GM06990 (cell line): ENCODE results near the gene FLCN.

Experiments used
- DNase-seq: peaks from one replicate; pipeline ENCODE4 v3.0.0-alpha.2; 2011; ENCODE audit not compliant: insufficient read length; ENCODE audit errors: extremely low read depth
- H3K27me3 ChIP-seq: replicated peaks from 2 replicates; pipeline ENCODE4 v1.6.0; 2011; ENCODE audit warnings: low read length; ENCODE audit not compliant: control insufficient read depth, insufficient read depth
- H3K36me3 ChIP-seq: 2 replicates; pipeline ENCODE4 v1.5.1; 2011; ENCODE audit warnings: low read length; ENCODE audit not compliant: control insufficient read depth, insufficient read depth
- H3K4me3 ChIP-seq: replicated peaks from 2 replicates; pipeline ENCODE4 v1.5.1; 2011; ENCODE audit warnings: low read depth, mild to moderate bottlenecking, control low read depth, low read length
- TF ChIP-seq, protein P1 (sequence below): IDR thresholded peaks from 2 replicates; pipeline ENCODE4 v1.5.1; 2011; ENCODE audit warnings: low read length, control low read depth, mild to moderate bottlenecking, inconsistent platforms; ENCODE audit not compliant: insufficient read depth, poor library complexity, severe bottlenecking

The FLCN gene

DNA sequence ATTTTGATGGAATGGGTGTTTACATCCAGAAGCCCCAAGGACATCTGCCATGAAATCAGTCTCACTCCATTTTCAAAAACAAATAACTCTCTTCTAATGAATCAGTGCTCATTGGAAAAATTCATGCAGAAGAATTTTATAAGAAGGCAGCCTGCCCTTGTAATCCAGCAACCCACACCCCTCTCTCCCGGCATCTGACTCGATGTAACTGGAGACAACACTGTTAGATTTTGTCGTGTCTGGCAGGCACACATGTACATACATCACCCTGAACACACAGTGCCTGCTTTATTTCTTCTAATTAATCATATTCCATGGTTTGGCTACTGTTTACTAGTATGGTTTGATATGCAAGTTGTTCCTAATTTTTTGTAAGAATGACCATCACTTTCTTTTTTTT is 19.0 kb downstream of the FLCN start:
- peaks cover 36% of the 10 kb centered on the region for H3K36me3 ChIP-seq
- H3K27me3 ChIP-seq: no peaks in the 10 kb centered on the region
- TF ChIP-seq, protein P1, sequence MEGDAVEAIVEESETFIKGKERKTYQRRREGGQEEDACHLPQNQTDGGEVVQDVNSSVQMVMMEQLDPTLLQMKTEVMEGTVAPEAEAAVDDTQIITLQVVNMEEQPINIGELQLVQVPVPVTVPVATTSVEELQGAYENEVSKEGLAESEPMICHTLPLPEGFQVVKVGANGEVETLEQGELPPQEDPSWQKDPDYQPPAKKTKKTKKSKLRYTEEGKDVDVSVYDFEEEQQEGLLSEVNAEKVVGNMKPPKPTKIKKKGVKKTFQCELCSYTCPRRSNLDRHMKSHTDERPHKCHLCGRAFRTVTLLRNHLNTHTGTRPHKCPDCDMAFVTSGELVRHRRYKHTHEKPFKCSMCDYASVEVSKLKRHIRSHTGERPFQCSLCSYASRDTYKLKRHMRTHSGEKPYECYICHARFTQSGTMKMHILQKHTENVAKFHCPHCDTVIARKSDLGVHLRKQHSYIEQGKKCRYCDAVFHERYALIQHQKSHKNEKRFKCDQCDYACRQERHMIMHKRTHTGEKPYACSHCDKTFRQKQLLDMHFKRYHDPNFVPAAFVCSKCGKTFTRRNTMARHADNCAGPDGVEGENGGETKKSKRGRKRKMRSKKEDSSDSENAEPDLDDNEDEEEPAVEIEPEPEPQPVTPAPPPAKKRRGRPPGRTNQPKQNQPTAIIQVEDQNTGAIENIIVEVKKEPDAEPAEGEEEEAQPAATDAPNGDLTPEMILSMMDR: no peak
- H3K4me3 ChIP-seq: no peak overlapping the region
- DNase-seq: no peak

DNA sequence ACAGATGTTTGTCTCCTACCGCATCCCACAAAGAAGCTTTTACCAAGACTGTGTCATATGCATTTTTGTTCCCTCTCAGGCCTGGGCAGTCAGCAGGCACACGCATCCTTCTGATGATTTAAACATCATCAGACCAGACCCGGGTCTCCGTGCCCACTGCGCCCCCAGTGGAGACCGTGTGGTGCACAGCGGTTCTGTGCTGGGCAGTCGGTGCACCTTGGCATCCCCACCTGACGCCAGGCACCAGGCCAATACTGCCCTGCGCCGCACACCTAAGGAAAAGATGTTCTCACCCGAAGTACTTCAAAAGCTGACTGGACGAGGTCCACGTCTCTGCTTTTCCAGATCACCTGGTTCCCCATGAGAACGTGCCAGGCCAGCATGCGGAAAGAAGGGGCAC is 20.2 kb downstream of the FLCN start:
- H3K4me3 ChIP-seq: no peak overlapping the region
- TF ChIP-seq, protein P1: no peak
- H3K36me3 ChIP-seq: peaks cover 33% of the 10 kb centered on the region
- DNase-seq: no peak
- no peaks in the 10 kb centered on the region for H3K27me3 ChIP-seq

DNA sequence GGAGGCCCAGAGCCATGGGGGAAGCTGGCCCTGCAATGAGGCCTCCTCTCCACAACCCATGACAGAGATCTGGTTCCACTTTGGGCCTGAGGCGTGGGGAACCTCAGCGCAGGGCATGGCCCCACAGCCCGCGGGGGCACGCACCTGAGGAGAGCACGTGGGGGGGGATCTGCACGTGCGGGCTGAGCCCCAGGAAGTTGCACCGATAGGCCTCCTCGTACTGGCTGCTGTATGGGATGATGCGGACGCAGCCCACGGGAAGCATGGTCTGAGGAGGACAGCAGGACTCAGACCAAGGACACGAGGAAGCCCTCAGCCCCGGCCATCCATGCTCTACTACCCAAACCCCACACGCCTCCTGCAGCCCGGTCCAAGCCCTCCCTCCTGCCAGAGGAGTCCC is 20.7 kb downstream of the FLCN start:
- DNase-seq: no peak
- H3K36me3 ChIP-seq: peaks cover 34% of the 10 kb centered on the region

DNA sequence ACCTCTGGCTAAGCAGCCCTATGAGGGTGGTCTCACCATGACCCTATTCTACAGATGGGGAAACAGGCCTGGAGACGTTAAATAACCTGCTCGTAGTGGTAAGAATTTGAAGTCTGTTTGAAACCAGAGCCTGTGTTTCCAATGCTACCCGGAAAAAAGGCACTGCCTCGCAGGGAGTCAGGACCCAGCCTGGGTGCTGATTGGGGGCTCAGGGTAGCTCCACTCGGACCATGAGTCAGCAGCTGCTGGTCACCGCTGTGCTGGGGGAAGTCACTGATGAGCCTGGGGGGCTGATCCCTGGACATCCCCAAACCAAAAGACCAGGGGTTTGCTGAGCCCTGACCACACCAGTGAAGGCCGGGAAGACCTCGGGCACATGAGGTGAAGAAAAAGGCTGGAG is 21.4 kb downstream of the FLCN start:
- DNase-seq: no peak
- no peaks in the 10 kb centered on the region for H3K27me3 ChIP-seq
- no peak overlapping the region for H3K4me3 ChIP-seq
- peaks cover 35% of the 10 kb centered on the region for H3K36me3 ChIP-seq
- TF ChIP-seq, protein P1: no peak

More for the DNA sequence above, 20.7 kb downstream of the FLCN start:
- Histone ChIP-seq H3K27me3 (no peaks in the 10 kb centered on the region), H3K4me3 (no peak overlapping the region)
- TF ChIP-seq, protein P1: no peak

DNA sequence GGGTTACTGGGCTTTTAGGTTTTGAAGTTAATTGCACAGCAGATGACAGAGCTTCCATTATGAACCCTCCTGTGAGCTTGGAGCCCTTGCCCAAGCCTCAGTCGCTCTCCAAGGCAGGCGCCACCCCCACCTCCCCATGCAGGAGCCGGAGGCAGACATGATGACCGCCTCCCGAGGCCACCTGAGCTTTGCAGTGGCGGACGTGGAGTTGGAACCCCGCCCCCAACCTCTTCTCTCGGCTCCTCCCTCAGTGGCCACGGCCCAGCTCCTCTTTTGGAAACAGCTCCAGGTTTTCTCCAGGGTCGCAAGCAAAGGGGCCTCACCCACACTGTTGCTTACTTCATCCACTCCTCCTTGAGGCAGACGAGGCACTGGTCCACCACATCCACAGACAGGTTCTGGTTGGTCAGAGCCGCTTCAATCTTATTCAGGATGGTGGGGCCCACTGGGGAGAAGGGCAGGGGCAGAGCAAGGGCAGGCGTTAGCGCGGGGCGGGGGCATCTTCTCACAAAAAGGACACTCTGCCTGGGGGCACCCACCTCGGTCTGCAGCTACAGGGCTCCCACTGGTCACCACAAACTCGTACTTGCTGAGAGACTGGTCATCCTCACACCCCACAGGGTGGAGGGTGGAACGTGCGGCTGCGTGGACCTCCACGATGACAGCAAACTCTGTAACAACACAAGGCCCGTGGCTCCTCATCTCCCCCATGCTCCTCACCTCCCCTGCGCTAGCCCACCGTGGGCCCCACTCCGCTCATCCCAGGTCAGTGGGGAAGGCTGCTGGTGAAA is 22.1 kb downstream of the FLCN start:
- Histone ChIP-seq H3K27me3 (no peaks in the 10 kb centered on the region), H3K36me3 (peaks cover 31% of the 10 kb centered on the region), H3K4me3 (no peak overlapping the region)
- no peak for DNase-seq
- TF ChIP-seq, protein P1: no peak
